ENCODE results near the gene NUP210. TPM values are rescaled to one million over a fixed set of nuclear protein-coding genes. Genes with fewer than 3 reads are reported as not detected.

Gene NUP210
- total RNA-seq, 1 donor from 2014 or later = 91.9 TPM

GRCh38 chr3:13335059-13335458 is 85.1 kb downstream of the NUP210 start:
- TF ChIP-seq CTCF (IDR thresholded peaks at IDR 0.05) = no peak
- ChIA-PET CTCF (no interaction called here), POLR2A (interaction anchor here (0.6 kb wide), 1 partner anchor 122 kb away, joined by 4 read pairs; no protein-coding TSS in a partner anchor)
- Mint-ChIP-seq H3K4me1 (peaks cover 47% of the 10 kb centered on the region), H3K9me3 (no peaks in the 10 kb centered on the region), H3K27ac (no peak overlapping the region), H3K4me3 (no peak overlapping the region), H3K36me3 (ENCODE audit: low read depth) (peaks cover 90% of the 10 kb centered on the region), H3K27me3 (no peaks in the 10 kb centered on the region)
- intact Hi-C loops (cut with micrococcal nuclease) = no loop called here
- DNase-seq = no peak
- ATAC-seq (ENCODE audit: low read depth) = no peak

DNA sequence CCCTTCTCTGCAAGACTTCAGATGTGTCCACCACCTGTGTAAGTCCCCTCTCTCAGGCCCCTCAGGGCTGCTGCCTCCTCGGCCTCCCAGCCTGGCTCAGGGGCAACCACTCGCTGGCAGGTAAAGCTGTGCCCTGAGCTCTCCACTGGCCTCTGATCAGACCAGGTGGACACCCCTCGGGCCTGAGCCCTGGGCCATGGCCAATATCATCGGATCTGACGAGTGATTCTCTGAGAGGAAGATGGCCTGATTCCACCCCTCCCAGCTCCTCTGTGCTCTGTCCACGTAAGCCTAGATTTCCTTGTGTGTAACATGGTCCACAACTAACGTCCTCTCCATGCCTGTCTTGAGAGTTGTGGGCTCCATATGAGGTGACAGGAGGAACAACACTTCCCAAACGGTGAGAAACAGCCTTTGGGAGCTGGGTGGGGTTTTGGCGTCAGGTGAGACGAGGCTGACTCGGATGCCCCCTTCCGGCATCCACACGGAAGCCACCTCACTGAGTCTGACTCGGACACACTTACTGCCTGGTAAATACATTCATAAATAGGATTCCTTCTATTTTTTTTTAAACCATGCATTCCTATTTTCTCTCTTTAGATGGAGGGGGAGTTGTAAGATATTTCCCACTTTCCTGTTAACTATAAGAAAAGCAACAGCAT is 86.8 kb downstream of the NUP210 start:
- peak overlapping the region; percentile 88 for H3K27ac Mint-ChIP-seq
- POLR2A ChIA-PET = interaction anchor here (0.8 to 1.8 kb wide), 4 partner anchors 12 to 245 kb away, joined by 4 to 18 read pairs (median 6); no protein-coding TSS in a partner anchor
- H3K4me3 Mint-ChIP-seq = no peak overlapping the region
- no peak for DNase-seq
- H3K27me3 Mint-ChIP-seq = no peaks in the 10 kb centered on the region
- TF ChIP-seq CTCF (IDR thresholded peaks at IDR 0.05) = no peak
- H3K9me3 Mint-ChIP-seq = no peaks in the 10 kb centered on the region
- intact Hi-C loops (cut with micrococcal nuclease) = loop anchor here (2.0 kb wide), 2 partner anchors 249 to 311 kb away; no protein-coding TSS in a partner anchor
- H3K4me1 Mint-ChIP-seq = peaks cover 39% of the 10 kb centered on the region
- CTCF ChIA-PET = interaction anchor here (3.4 kb wide), 1 partner anchor 241 kb away, joined by 16 read pairs; no protein-coding TSS in a partner anchor
- no peak for ATAC-seq (ENCODE audit: low read depth)
- peaks cover 90% of the 10 kb centered on the region for H3K36me3 Mint-ChIP-seq (ENCODE audit: low read depth)

GRCh38 chr3:13332740-13333139 is 87.4 kb downstream of the NUP210 start:
- no peak for TF ChIP-seq CTCF (IDR thresholded peaks at IDR 0.05)
- no peak for DNase-seq
- Mint-ChIP-seq H3K9me3 (no peaks in the 10 kb centered on the region), H3K4me3 (peak overlapping the region; percentile 56), H3K27ac (peak overlapping the region; percentile 88), H3K27me3 (no peaks in the 10 kb centered on the region), H3K36me3 (ENCODE audit: low read depth) (peaks cover 91% of the 10 kb centered on the region), H3K4me1 (peaks cover 39% of the 10 kb centered on the region)
- POLR2A ChIA-PET = interaction anchor here (0.7 to 1.8 kb wide), 18 partner anchors 11 to 668 kb away, joined by 3 to 18 read pairs (median 4); partner anchors contain the start of genes HDAC11, NUP210 and RAF1
- no peak for ATAC-seq (ENCODE audit: low read depth)
- intact Hi-C loops (cut with micrococcal nuclease) = loop anchor here (1.0 to 2.0 kb wide), 8 partner anchors 82 to 310 kb away; no protein-coding TSS in a partner anchor
- CTCF ChIA-PET = interaction anchor here (0.9 to 3.4 kb wide), 3 partner anchors 120 to 241 kb away, joined by 3 to 16 read pairs (median 7); partner anchors contain the start of gene HDAC11

- intact Hi-C loops (cut with micrococcal nuclease) = loop anchor here (1.0 to 2.0 kb wide), 8 partner anchors 82 to 309 kb away; no protein-coding TSS in a partner anchor
- Mint-ChIP-seq H3K4me1 (peaks cover 39% of the 10 kb centered on the region), H3K4me3 (peak overlapping the region; percentile 56), H3K27ac (peak overlapping the region; percentile 88), H3K27me3 (no peaks in the 10 kb centered on the region), H3K36me3 (ENCODE audit: low read depth) (peaks cover 91% of the 10 kb centered on the region), H3K9me3 (no peaks in the 10 kb centered on the region)
- ChIA-PET POLR2A (interaction anchor here (0.7 to 1.8 kb wide), 21 partner anchors 12 to 1524 kb away, joined by 3 to 18 read pairs (median 4); partner anchors contain the start of genes HDAC11, NUP210 and RAF1), CTCF (interaction anchor here (0.9 to 3.4 kb wide), 3 partner anchors 121 to 240 kb away, joined by 3 to 16 read pairs (median 7); partner anchors contain the start of gene HDAC11)
- peak; percentile 91 for ATAC-seq (ENCODE audit: low read depth)
- peak; percentile 48 for DNase-seq
- no peak for TF ChIP-seq CTCF (IDR thresholded peaks at IDR 0.05)
Observed at GRCh38 chr3:13332158-13332557, 88.0 kb downstream of the NUP210 start.

DNA sequence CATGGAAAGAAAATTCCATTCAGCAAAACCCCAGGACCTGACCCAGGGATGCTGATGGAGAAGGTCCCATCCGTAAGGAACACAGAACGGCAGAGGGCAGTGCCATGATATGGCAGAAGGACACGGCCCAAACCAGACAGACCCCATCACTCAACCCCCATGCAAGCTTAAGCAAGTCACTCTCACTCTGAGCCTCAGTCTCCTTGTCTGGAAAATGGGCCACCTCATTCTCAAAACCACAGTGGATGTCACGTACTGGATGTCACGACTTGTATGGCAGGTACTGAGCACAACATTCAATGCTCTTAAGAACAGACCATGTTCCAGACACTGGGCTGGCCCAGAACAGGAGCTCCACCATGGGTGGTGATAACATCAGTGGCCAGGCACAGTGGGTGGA is 90.4 kb downstream of the NUP210 start:
- ChIA-PET CTCF (interaction anchor here (1.6 kb wide), 1 partner anchor 238 kb away, joined by 5 read pairs; no protein-coding TSS in a partner anchor), POLR2A (no interaction called here)
- H3K27ac Mint-ChIP-seq = no peak overlapping the region
- intact Hi-C loops (cut with micrococcal nuclease) = no loop called here
- H3K4me3 Mint-ChIP-seq = no peak overlapping the region
- no peak for ATAC-seq (ENCODE audit: low read depth)
- no peak for TF ChIP-seq CTCF (IDR thresholded peaks at IDR 0.05)
- peaks cover 91% of the 10 kb centered on the region for H3K36me3 Mint-ChIP-seq (ENCODE audit: low read depth)
- H3K27me3 Mint-ChIP-seq = no peaks in the 10 kb centered on the region
- peaks cover 45% of the 10 kb centered on the region for H3K4me1 Mint-ChIP-seq
- H3K9me3 Mint-ChIP-seq = no peaks in the 10 kb centered on the region
- DNase-seq = no peak
